ENCODE data around the gene AKR1B1. TPM values are rescaled to one million over a fixed set of nuclear protein-coding genes. Genes with fewer than 3 reads are reported as not detected.
A peak's percentile ranks its signal among the peaks of the same experiment; 100 is the strongest.
"Not testable (repeated sequence)": the region's sequence is repeated elsewhere in the genome, so short reads cannot be mapped to it uniquely, and the experiment has no call there.

AKR1B1 gene
- 100 to 1,000 TPM; 105 to 111 (median 106) TPM for polyA plus RNA-seq (ENCODE audit: insufficient read length in 3 of 3)
- long read RNA-seq, donor 1, transcript AKR1B1-201 (10 exons, 1,409 nt): major isoform, 42 of 47 reads
- long read RNA-seq, donor 1, partial matches to known transcripts: 0 of 47 reads
- long read RNA-seq, donor 1, other reads (novel, unspliced or antisense): 0 of 47 reads
- long read RNA-seq, donor 2, transcript AKR1B1-201 (10 exons, 1,409 nt): major isoform, 59 of 61 reads
- long read RNA-seq, donor 2, partial matches to known transcripts: 0 of 61 reads
- long read RNA-seq, donor 2, other reads (novel, unspliced or antisense): 0 of 61 reads
- long read RNA-seq, donor 3, transcript AKR1B1-201 (10 exons, 1,409 nt): major isoform, 55 of 66 reads
- long read RNA-seq, donor 3, partial matches to known transcripts: 6 of 66 reads
- long read RNA-seq, donor 3, other reads (novel, unspliced or antisense): 0 of 66 reads
- long read RNA-seq, donor 4, transcript AKR1B1-201 (10 exons, 1,409 nt): major isoform, 59 of 66 reads
- long read RNA-seq, donor 4, partial matches to known transcripts: 5 of 66 reads
- long read RNA-seq, donor 4, other reads (novel, unspliced or antisense): 0 of 66 reads
- long read RNA-seq, donor 5, transcript AKR1B1-201 (10 exons, 1,409 nt): major isoform, 19 of 20 reads
- long read RNA-seq, donor 5, partial matches to known transcripts: 0 of 20 reads
- long read RNA-seq, donor 5, other reads (novel, unspliced or antisense): 0 of 20 reads
- long read RNA-seq, donor 6, transcript AKR1B1-201 (10 exons, 1,409 nt): major isoform, 43 of 45 reads
- long read RNA-seq, donor 6, partial matches to known transcripts: 0 of 45 reads
- long read RNA-seq, donor 6, other reads (novel, unspliced or antisense): 0 of 45 reads
- long read RNA-seq, donor 7, transcript AKR1B1-201 (10 exons, 1,409 nt): major isoform, 46 of 48 reads
- long read RNA-seq, donor 7, partial matches to known transcripts: 0 of 48 reads
- long read RNA-seq, donor 7, other reads (novel, unspliced or antisense): 0 of 48 reads
- long read RNA-seq, donor 8, transcript AKR1B1-201 (10 exons, 1,409 nt): major isoform, 10 of 26 reads
- long read RNA-seq, donor 8, partial matches to known transcripts: 16 of 26 reads
- long read RNA-seq, donor 8, other reads (novel, unspliced or antisense): 0 of 26 reads
- long read RNA-seq, donor 9, transcript AKR1B1-201 (10 exons, 1,409 nt): major isoform, 45 of 53 reads
- long read RNA-seq, donor 9, partial matches to known transcripts: 5 of 53 reads
- long read RNA-seq, donor 9, other reads (novel, unspliced or antisense): 0 of 53 reads
- long read RNA-seq, donor 10, transcript AKR1B1-201 (10 exons, 1,409 nt): major isoform, 33 of 48 reads
- long read RNA-seq, donor 10, partial matches to known transcripts: 10 of 48 reads
- long read RNA-seq, donor 10, other reads (novel, unspliced or antisense): 0 of 48 reads
- long read RNA-seq, donor 11, transcript AKR1B1-201 (10 exons, 1,409 nt): major isoform, 25 of 27 reads
- long read RNA-seq, donor 11, partial matches to known transcripts: 0 of 27 reads
- long read RNA-seq, donor 11, other reads (novel, unspliced or antisense): 0 of 27 reads
- long read RNA-seq, donor 12, transcript AKR1B1-201 (10 exons, 1,409 nt): major isoform, 57 of 61 reads
- long read RNA-seq, donor 12, partial matches to known transcripts: 0 of 61 reads
- long read RNA-seq, donor 12, other reads (novel, unspliced or antisense): 0 of 61 reads
- long read RNA-seq, donor 13, transcript AKR1B1-201 (10 exons, 1,409 nt): major isoform, 21 of 27 reads
- long read RNA-seq, donor 13, partial matches to known transcripts: 5 of 27 reads
- long read RNA-seq, donor 13, other reads (novel, unspliced or antisense): 0 of 27 reads
- long read RNA-seq, donor 14, transcript AKR1B1-201 (10 exons, 1,409 nt): major isoform, 51 of 131 reads
- long read RNA-seq, donor 14, partial matches to known transcripts: 74 of 131 reads
- long read RNA-seq, donor 14, other reads (novel, unspliced or antisense): 0 of 131 reads
- long read RNA-seq, donor 15, transcript AKR1B1-201 (10 exons, 1,409 nt): major isoform, 41 of 151 reads
- long read RNA-seq, donor 15, partial matches to known transcripts: 108 of 151 reads
- long read RNA-seq, donor 15, other reads (novel, unspliced or antisense): 0 of 151 reads
- long read RNA-seq, donor 16, transcript AKR1B1-201 (10 exons, 1,409 nt): major isoform, 66 of 73 reads
- long read RNA-seq, donor 16, partial matches to known transcripts: 5 of 73 reads
- long read RNA-seq, donor 16, other reads (novel, unspliced or antisense): 0 of 73 reads

GRCh38 chr7:134458806-134459698, at the start of gene AKR1B1:
TSS of gene AKR1B1 (minus strand) at chr7:134459100. CDS start at chr7:134459062, 38 bp downstream.
- peak; percentile 89 for DNase-seq

GRCh38 chr7:134505856-134506255, 47.0 kb upstream of the AKR1B1 start:
- no peak for DNase-seq

DNA sequence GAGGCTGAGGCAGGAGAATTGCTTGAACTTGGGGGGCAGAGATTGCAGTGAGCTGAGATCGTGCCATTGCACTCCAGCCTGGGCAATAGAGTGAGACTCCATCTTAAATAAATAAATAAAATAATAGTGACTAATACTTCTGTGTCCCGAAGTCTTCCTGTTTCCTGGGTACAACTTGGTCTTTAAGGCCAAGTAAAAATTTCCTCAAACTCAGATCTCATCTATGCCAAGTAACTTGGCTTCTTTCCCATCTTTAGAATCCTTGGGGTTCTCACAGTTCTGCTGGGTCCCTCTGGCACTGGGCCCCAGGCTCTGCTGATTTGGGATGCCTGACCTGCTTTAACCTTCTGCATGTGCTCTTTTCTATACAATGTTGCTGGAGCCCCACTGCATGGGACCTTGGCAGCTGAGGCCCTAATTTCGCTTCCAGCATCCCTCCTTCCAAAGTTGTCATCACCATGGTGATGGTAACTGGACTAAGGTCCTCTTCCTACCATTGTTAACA, 45.8 kb upstream of the AKR1B1 start:
- no peak for DNase-seq

DNA sequence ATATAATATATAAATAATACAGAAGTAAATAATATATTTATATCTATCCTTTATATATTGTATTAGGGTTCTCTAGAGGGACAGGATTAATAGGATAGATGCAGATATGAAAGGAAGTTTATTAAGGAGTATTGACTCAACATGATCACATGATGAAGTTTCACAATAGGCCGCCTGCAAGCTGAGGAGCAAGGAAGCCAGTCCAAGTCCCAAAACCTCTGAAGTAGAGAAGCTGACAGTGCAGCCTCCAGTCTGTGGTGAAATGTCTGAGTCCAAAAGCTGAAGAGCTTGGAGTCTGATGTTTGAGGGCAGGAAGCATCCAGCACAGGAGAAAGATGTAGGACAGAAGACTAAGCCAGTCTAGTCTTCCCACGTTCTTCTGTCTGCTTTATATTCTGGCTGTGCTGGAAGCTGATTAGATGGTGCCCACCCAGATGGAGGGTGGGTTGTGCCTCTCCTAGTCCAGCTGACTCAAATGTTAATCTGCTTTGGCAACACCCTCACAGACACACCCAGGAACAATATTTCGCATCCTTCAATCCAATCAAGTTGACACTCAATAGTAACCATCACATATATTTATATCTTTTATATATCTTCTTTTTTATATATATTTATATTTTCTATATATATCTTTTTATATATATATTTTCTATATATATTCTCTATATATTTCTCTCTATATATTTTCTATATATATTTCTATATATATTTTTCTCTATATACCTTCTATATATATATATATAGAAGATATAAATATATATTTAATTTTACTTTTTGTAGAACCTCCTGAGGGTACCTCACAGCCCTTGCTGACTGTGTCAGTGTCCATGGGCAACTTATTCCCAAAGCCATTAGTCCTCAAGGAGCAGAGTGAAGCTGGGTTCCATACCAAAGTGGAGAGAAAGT, 43.8 kb upstream of the AKR1B1 start:
- DNase-seq: no peak

DNA sequence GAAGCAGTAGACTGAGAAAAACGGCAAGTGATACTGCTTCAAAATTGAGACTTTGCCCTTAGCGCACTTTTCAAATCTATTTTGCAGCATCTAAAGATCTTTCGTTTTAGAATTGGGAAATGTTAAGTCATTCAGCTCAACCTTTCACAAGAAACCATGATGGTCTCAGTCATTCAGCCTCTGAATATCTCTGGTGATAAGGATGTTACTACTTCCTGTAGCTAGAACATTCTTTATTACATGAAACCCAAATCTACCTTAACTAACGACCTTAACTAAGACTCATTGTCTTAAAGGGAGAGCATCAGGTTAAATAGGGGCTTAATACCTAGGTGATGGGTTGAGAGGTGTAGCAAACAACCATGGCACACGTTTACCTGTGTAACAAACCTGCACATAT, 42.1 kb upstream of the AKR1B1 start:
- no peak for DNase-seq

GRCh38 chr7:134500406-134500805, 41.5 kb upstream of the AKR1B1 start:
- no peak for DNase-seq

- no peak for DNase-seq
Measured at GRCh38 chr7:134495546-134495945, 36.6 kb upstream of the AKR1B1 start.

DNA sequence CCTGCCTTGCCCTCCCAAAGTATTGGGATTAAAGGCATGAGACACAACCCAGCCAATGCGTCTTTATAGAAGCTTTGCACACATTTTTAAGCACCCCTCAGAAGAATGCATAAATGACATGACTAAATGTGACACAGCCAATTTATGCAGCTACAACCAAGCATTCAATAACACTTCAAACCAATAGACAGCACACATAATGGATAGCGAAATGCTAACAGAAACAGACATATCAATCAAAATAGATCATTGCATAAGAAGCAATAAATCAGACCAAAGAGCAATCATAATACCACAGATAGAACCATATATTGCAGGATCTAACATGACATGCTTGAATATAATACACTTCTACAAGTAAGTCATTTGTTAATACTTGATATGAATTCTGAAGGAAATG, 34.2 kb upstream of the AKR1B1 start:
- DNase-seq: no peak

DNA sequence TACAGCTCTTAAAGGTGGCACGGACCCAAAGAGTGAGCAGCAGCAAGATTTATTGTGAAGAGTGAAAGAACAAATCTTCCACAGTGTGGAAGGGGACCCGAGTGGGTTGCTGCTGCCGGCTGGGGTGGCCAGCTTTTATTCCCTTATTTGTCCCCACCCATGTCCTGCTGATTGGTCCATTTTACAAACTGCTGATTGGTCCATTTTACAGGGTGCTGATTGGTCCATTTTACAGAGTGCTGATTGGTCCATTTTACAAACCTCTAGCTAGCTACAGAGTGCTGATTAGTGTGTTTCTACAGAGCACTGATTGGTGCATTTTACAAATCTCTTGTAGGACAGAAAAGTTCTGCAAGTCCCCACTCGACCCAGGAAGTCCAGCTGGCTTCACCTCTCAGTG, 28.8 kb upstream of the AKR1B1 start:
- not testable (repeated sequence) for DNase-seq

- no peak for DNase-seq
Measured at GRCh38 chr7:134485203-134485602, 26.3 kb upstream of the AKR1B1 start.

- DNase-seq: no peak
Measured at GRCh38 chr7:134483296-134483695, 24.4 kb upstream of the AKR1B1 start.

- no peak for DNase-seq
Measured at GRCh38 chr7:134482858-134483257, 24.0 kb upstream of the AKR1B1 start.

DNA sequence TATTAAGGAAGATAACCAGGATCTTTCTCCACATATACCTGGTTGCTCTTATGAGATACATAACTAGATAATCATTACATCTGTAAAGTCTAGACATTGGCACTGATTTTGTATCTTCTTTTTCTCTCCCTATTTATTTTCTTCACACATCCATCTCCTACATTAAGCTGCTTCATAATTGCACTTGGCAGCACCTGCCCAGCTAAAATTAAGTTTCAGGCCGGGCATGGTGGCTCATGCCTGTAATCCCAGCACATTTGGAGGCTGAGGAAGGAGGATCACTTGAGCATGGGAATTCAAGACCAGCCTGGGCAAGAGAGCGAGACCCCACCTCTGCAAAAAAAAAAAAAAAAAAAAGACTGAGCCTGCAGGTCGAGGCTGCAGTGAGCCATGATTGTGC, 22.3 kb upstream of the AKR1B1 start:
- DNase-seq: no peak

DNA sequence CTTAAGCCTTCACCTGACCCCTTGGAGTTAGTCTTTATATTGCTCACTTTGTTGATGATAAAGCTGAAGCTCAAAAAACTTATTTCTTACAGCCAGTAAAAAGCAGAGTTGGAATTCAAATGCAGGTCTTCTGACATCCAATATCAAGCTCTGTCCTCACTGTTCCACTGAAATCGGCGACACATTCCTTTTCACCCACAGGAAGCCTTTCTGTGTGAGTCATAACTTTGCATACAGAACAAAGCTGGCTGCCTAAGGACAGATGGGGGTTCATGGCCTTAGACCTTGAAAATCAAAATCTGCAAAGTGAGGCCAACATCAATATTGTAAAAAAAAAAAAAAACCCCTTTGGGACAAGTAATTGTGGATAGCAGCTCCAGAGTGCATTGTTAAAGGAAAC, 21.8 kb upstream of the AKR1B1 start:
- no peak for DNase-seq

DNA sequence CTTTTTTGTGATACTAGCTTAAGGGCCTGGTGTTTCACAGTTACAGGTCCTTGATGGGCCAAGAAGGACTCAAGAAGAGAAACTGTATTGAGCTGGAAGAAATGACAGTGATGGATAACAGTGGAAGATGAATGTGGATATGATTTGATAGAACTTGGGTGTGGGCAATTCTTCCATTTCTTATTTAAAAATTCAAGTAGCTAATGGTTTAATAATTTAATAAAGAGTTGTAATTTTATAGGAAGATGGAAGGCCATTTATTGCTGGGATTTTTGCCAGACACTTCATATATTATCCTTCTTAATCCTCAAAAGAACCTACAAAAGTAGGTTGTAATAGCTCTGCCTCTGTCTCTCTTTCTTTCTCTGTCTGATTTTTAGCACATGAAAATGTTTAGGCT, 21.3 kb upstream of the AKR1B1 start:
- no peak for DNase-seq

- DNase-seq: no peak
Measured at GRCh38 chr7:134478707-134479106, 19.8 kb upstream of the AKR1B1 start.

GRCh38 chr7:134477954-134478353, 19.1 kb upstream of the AKR1B1 start:
- DNase-seq: no peak
